ENCODE results near the gene ARMC8. TPM values are rescaled to one million over a fixed set of nuclear protein-coding genes. Genes with fewer than 3 reads are reported as not detected.

ARMC8 gene
- total RNA-seq, 1 experiment from 2014 or later = 80.9 TPM

- Mint-ChIP-seq H3K9me3 (ENCODE audit: low read depth, unreplicated experiment) (no peaks in the 10 kb centered on the region), H3K4me3 (ENCODE audit: low read depth, unreplicated experiment) (no peak overlapping the region), H3K36me3 (ENCODE audit: insufficient read depth, unreplicated experiment) (no peaks in the 10 kb centered on the region), H3K27me3 (ENCODE audit: unreplicated experiment) (peaks cover 37% of the 10 kb centered on the region), H3K27ac (ENCODE audit: unreplicated experiment) (no peak overlapping the region), H3K4me1 (ENCODE audit: low read depth, unreplicated experiment) (no peaks in the 10 kb centered on the region)
- no TSS peak for BruUV-seq (replicated peaks)
- CTCF ChIA-PET = no interaction called here
- no peak for TF ChIP-seq CTCF (IDR thresholded peaks at IDR 0.05; ENCODE audit: unreplicated experiment)
- intact Hi-C loops (cut with micrococcal nuclease; ENCODE audit: unreplicated experiment) = no loop called here
- no peak for DNase-seq
These were observed 130.6 kb downstream of the ARMC8 start for GRCh38 chr3:138317687-138318086.

GRCh38 chr3:138323971-138324370 lies 136.9 kb downstream of the ARMC8 start:
- Mint-ChIP-seq H3K27ac (ENCODE audit: unreplicated experiment) (no peak overlapping the region), H3K27me3 (ENCODE audit: unreplicated experiment) (peaks cover 33% of the 10 kb centered on the region), H3K4me1 (ENCODE audit: low read depth, unreplicated experiment) (no peaks in the 10 kb centered on the region), H3K36me3 (ENCODE audit: insufficient read depth, unreplicated experiment) (peaks cover under 1% of the 10 kb centered on the region), H3K9me3 (ENCODE audit: low read depth, unreplicated experiment) (no peaks in the 10 kb centered on the region), H3K4me3 (ENCODE audit: low read depth, unreplicated experiment) (no peak overlapping the region)
- CTCF ChIA-PET = no interaction called here
- intact Hi-C loops (cut with micrococcal nuclease; ENCODE audit: unreplicated experiment) = no loop called here
- DNase-seq = no peak
- no TSS peak for BruUV-seq (replicated peaks)
- TF ChIP-seq CTCF (IDR thresholded peaks at IDR 0.05; ENCODE audit: unreplicated experiment) = no peak

GRCh38 chr3:138325990-138326389 lies 138.9 kb downstream of the ARMC8 start:
- no peak for TF ChIP-seq CTCF (IDR thresholded peaks at IDR 0.05; ENCODE audit: unreplicated experiment)
- no peak overlapping the region for H3K27ac Mint-ChIP-seq (ENCODE audit: unreplicated experiment)
- peaks cover 7% of the 10 kb centered on the region for H3K4me1 Mint-ChIP-seq (ENCODE audit: low read depth, unreplicated experiment)
- no TSS peak for BruUV-seq (replicated peaks)
- DNase-seq = no peak
- H3K36me3 Mint-ChIP-seq (ENCODE audit: insufficient read depth, unreplicated experiment) = peaks cover 12% of the 10 kb centered on the region
- peaks cover 21% of the 10 kb centered on the region for H3K27me3 Mint-ChIP-seq (ENCODE audit: unreplicated experiment)
- intact Hi-C loops (cut with micrococcal nuclease; ENCODE audit: unreplicated experiment) = no loop called here
- CTCF ChIA-PET = interaction anchor here (0.6 kb wide), 1 partner anchor 37 kb away, joined by 9 read pairs; no protein-coding TSS in a partner anchor
- no peaks in the 10 kb centered on the region for H3K9me3 Mint-ChIP-seq (ENCODE audit: low read depth, unreplicated experiment)
- no peak overlapping the region for H3K4me3 Mint-ChIP-seq (ENCODE audit: low read depth, unreplicated experiment)

- no peak for DNase-seq
- Mint-ChIP-seq H3K4me1 (ENCODE audit: low read depth, unreplicated experiment) (peaks cover 7% of the 10 kb centered on the region), H3K4me3 (ENCODE audit: low read depth, unreplicated experiment) (no peak overlapping the region), H3K27ac (ENCODE audit: unreplicated experiment) (no peak overlapping the region), H3K36me3 (ENCODE audit: insufficient read depth, unreplicated experiment) (peaks cover 12% of the 10 kb centered on the region), H3K9me3 (ENCODE audit: low read depth, unreplicated experiment) (no peaks in the 10 kb centered on the region), H3K27me3 (ENCODE audit: unreplicated experiment) (peaks cover 11% of the 10 kb centered on the region)
- CTCF ChIA-PET = interaction anchor here (0.6 to 0.7 kb wide), 3 partner anchors 13 to 1510 kb away, joined by 3 to 4 read pairs (median 3); no protein-coding TSS in a partner anchor
- BruUV-seq (replicated peaks) = no TSS peak
- intact Hi-C loops (cut with micrococcal nuclease; ENCODE audit: unreplicated experiment) = no loop called here
- TF ChIP-seq CTCF (IDR thresholded peaks at IDR 0.05; ENCODE audit: unreplicated experiment) = no peak
These were observed 139.9 kb downstream of the ARMC8 start for GRCh38 chr3:138326866-138327595.

All from Calu3 (cell line).